HG02981 (cell line): ENCODE results near the gene MITF.

Source experiments
- ATAC-seq: cut with Tn5 transposase; IDR thresholded peaks from one replicate; pipeline ENCODE4 v1.9.1; 2021; ENCODE audit warnings: mild to moderate bottlenecking, moderate library complexity; ENCODE audit not compliant: unreplicated experiment

MITF gene

GRCh38 chr3:69830147-69830546 lies 90.9 kb downstream of the MITF start:
- ATAC-seq: no peak

GRCh38 chr3:69831737-69832136 lies 92.5 kb downstream of the MITF start:
- no peak for ATAC-seq

- no peak for ATAC-seq
These were observed 94.3 kb downstream of the MITF start for GRCh38 chr3:69833591-69833990.

- no peak for ATAC-seq
These were observed 99.0 kb downstream of the MITF start for GRCh38 chr3:69838217-69838616.

DNA sequence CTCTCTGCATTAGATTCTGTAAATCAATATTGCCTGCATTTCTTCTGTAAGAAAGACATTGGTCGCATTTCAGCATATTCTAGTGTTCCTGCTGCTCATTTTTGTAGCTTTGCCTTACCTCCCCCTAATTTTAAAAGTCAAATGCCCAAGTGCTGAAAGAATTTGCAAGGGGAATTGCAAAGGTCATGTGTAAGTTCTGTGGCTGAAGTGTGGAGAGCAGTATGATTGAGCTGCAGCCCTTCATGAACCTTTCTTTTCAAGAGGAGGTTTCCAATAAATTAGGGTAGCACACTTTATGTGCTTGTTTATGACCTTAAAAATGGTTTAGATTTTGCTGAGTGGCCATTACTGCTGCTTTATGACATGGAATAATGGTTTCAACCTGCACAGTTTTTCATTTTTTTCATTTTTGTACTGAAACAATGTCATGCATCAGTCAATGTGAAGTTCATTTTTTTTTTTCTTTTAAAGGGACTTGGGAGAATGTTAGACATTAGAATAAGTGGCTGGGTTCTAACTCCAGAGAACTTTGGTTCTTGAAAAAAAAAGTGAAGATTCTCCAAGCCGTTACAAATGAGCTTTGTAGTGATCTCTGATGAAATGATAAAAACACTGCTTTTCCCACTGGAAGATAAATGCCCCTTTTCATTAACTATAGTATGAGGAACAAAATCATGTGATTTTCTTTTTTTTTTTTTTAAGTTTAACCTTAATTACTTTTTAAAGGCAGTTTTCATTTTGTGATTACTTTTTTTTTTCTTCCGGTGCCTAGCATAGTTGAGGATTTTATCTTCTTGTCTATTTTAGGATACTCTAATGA lies 99.6 kb downstream of the MITF start:
- no peak for ATAC-seq

DNA sequence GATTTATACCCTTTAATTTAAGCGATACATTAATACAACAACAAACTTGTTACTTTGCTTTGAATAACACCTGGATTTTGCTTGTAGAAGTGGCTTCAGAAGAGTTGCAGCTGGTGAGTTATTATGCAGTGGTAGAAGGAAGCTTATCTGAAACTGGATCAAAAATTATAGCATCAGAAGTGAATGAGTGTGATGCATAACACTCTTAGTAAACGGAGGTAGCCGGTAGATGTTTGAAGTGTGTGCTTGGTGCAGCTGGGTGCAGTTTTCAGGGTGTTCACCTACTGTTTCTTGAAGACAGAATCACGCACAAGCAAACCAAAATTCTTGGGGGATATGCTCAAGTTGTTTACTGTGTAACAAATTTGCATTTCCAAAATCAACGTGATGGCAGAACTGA lies 103.1 kb downstream of the MITF start:
- no peak for ATAC-seq

GRCh38 chr3:69842789-69843188 lies 103.5 kb downstream of the MITF start:
- no peak for ATAC-seq

DNA sequence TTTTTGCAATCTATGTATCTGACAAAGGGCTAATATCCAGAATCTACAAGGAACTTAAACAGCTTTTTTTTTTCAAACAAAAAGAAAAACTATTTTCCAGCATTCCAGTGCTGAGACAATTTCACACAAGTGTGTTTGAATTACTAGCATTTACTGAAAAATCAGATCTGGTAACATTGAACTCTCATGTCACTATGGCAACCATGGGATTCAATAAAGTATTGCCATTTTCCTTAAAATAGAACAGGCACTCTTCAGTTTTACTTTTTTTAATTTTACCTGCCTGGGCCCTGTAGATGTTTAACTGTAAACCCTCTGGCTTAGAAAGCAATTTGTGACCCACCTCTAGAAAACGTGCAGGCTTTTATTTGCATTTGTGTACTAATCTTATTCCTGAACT lies 105.4 kb downstream of the MITF start:
- no peak for ATAC-seq

DNA sequence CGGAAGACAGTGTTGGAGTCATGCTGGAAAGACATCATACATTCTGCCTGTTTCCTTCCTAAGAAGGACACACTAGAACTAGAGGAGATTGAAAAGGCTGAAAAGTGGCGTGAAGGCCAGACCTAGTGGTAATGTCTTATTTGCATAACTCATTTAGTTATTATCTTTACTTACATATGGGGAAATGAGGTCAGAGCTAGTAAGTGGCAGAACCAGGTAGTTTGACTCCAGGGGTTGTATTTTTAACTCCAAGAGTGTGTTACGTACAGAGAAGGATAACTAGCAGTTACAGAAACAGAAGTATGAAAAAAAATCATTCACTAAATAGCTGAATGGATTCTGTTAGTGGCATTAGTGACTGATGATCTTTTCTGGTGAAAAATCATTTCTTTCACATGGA lies 108.0 kb downstream of the MITF start:
- ATAC-seq: no peak

GRCh38 chr3:69848113-69848512 lies 108.8 kb downstream of the MITF start:
- ATAC-seq: no peak

DNA sequence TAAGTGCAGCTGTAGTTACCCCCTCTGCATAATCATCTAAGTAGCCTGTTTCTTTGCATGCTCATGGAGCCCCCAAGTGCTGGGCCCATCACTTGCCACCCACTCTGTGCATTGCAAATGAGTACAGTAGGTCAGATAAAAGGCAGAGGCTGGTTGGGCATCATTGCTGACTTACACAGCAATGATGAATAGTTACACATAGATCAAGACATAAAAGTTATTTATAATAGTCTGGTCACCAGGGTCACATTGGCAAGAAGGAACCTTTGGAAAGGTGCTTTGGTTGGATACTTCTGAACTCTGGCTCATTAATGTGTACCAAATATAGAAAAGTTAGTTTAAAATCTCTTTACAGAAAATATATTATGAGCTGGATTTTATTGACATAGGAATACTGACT lies 111.6 kb downstream of the MITF start:
- no peak for ATAC-seq

- ATAC-seq: no peak
These were observed 113.8 kb downstream of the MITF start for GRCh38 chr3:69853027-69853426.

DNA sequence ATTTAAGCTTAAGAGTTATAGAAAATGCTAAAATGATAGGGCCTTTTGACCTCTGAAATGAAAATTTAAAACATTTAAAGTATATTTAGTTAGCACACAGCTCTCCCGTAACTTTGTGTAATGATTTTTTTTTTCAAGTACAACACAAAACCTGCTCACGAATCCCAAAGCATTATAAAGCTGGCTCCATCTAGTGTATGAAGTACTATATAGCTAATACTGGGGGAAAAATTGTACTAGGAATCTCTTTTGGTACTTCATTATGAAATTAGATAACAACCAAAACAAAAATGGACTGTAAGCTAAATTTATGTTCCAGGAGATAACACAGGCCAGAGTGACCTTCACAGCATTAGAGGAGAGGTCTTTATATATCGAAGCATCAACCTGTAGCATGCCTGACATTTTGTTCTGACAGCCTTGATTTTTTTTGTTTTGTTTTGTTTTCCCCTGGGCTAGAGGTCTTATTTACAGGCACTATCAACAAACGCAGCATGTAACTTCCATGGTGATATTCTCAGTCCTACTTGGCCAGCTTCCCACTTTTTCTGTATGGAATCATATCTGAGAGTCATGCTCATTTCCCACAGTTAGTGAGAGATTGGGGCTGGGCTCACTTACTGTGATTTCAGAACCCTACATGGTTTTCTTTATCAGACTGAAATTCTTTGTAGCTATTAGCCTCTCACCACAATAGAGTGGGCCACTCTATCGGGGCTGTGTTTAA lies 116.3 kb downstream of the MITF start:
- ATAC-seq: no peak

- ATAC-seq: no peak
These were observed 117.9 kb downstream of the MITF start for GRCh38 chr3:69856965-69857705.

- no peak for ATAC-seq
These were observed 122.3 kb downstream of the MITF start for GRCh38 chr3:69861556-69861955.

- ATAC-seq: no peak
These were observed 124.9 kb downstream of the MITF start for GRCh38 chr3:69864141-69864540.

DNA sequence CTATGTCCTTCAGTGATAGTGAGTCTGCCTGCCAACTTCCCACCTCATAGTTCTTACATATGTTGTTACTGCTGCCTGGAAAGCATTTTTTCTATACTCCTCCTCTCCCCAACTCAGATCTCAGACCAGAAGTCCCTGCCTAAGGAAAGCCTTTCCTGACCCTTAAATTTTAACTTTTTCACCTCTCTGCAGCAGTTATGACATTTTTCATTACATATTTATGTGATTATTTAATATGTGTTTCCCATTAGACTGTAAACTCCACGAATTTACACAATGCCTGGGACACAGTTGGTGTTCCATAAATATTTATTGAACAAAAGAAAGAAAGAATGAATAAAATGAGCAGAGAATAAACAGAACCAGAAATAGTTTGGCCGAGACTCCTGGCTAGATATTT lies 125.5 kb downstream of the MITF start:
- no peak for ATAC-seq

DNA sequence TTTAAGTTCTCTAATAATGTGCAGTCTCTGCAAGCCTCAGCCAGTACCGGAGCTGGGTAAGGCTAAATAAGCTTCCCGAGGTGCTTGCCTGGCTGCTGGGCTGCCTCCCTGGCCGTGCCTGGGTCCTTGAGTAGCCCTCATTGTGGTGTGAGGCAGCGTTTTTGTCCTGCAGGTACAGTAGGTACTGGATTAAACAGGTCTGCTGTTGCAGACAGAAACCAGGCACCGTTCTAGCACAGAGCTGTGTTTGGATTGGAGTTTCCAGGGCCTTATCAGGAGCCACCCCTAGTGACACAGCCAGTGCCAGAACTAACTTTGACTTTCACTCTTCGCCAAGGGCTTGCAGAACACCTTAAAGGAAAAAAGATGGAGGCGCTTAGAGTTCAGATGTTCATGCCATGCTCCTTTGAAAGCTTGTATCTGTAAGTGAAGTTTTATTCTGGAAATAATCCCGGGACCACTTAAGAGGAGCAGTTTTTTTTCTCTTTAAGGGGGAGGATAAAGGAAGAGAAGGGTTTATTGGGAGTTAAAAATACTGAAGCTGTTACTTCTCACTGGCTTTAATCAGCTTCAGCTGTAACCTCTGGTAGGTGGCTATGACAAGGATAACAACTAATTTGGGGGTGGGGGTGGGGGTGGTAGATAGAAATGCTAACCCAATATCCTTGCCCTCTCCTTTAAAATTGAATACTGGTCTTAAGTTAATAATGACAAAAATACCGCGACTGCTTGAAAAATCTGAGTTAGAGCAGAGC lies 126.8 kb downstream of the MITF start:
- no peak for ATAC-seq

DNA sequence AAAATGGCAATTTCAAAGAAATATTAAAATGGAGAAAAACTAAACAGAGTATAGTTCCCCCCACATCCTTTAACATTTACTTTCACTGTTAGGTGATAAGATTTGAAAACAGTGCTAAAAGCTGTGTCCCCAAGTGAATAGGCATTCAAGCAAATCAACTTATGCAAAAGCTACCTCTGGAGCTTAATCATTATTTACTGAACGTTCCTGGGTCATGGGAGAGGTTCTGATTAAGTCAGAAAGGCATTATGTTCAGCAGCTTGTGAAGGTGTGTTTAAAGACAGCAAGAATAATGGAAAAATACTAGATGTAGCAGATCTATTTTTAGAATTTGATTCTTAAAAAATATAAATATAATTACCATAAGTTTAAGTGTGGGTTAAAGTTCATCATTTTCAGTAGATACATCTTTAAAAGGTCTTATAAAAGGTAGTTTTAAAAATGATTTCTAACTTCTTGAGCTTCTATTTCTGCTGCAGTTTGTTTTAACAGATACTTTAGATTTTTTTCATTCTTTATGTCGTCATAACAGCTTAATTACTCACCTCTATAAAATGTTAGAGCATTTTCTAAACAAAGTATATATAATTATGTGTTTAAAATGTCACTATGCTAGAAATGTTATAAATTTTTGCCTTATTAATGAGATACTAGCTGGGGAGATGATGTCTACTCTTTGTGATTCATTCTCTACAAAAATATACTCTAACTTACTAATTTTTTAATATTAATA lies 127.9 kb downstream of the MITF start:
- no peak for ATAC-seq

- ATAC-seq: no peak
These were observed 128.8 kb downstream of the MITF start for GRCh38 chr3:69867941-69868505.
